Pancreas (tissue), 10 donors: ENCODE measurements around the gene ACSS1. TPM values are rescaled to one million over a fixed set of nuclear protein-coding genes. Genes with fewer than 3 reads are reported as not detected.

Source experiments
- ATAC-seq, 4 donors: fragments of 200-7000 bp; cut with Tn5 transposase; one replicate each; pipeline versions ENCODE4 v1.8.0 to v1.9.1; 2020; ENCODE audit warnings: mild to moderate bottlenecking in 4 of 4, moderate library complexity in 4 of 4
- DNase-seq, 6 donors: peaks; one replicate each; pipeline ENCODE4 v3.0.0-alpha.2; 2020
- FAIRE-seq: peaks from 2 replicates; lab custom pipeline; 2012; peaks lifted over from hg19 to GRCh38; lab: Jason Lieb, UNC
- H3K27ac ChIP-seq, 4 donors: fragments of 200-600 bp; sonication (generic); 1 replicate in 3 of 4; 2 replicates in 1 of 4; pipeline versions ENCODE4 v1.5.0 to v1.8.0; 2020
- H3K27me3 ChIP-seq, 4 donors: fragments of 200-600 bp; one replicate each; pipeline ENCODE4 v1.8.0; 2021
- H3K36me3 ChIP-seq, 3 donors: fragments of 200-600 bp; sonication (generic) in 1 of 3; one replicate each; pipeline versions ENCODE4 v1.5.0 to v1.8.0; 2020 to 2021
- H3K4me1 ChIP-seq, 3 donors: fragments of 200-600 bp; one replicate each; pipeline ENCODE4 v1.8.0; 2021
- H3K4me3 ChIP-seq, 4 donors: fragments of 200-600 bp; sonication (generic) in 2 of 4; one replicate each; pipeline versions ENCODE4 v1.5.0 to v1.8.0; 2020 to 2021
- H3K9me3 ChIP-seq, 4 donors: fragments of 200-600 bp; one replicate each; pipeline ENCODE4 v1.8.0; 2021
- CTCF ChIP-seq, 4 donors: fragments of 200-600 bp; sonication (generic) in 3 of 4; IDR thresholded peaks; one replicate each; pipeline versions ENCODE4 v1.5.0 to v1.8.0; 2021; ENCODE audit warnings: antibody characterized with exemption in 4 of 4
- WGBS, 2 donors: extraction: QIAGEN DNeasy Blood & Tissue Kit; methylation state at CpG; one replicate each; pipeline ENCODE4 v1.1.7; 2013; 5-methylcytosine and 5-hydroxymethylcytosine counted together
- intact Hi-C, 3 donors: fragments of 100-400 bp; cut with DNase I; formaldehyde crosslinking; loops; one replicate each; pipeline versions ENCODE4 v1.11.1 to v1.14.2; 2022
- polyA plus RNA-seq, 2 donors: library from polyadenylated mRNA; stranded (reverse); fragments of 200-250 nt; gene quantifications; one replicate each; pipeline ENCODE4 v1.2.3, GENCODE V29; 2013
- total RNA-seq, 6 donors: library from RNA; stranded (reverse); fragmentation: NEBNext Ultra II Directional in 4 of 6; extraction: Animal tissue kit (Norgen Biotek cat#: 25700) in 4 of 6; gene quantifications; one replicate each; pipeline versions ENCODE4 v1.2.1 to v1.2.4, GENCODE V29; 2021 to 2023
- donor health status: healthy with polysubstance abuse.
- donor health status: DM: no; HTN: no; CAD: no; lungs with moderate emphysema.
- donor health status: DM: no; HTN: no; CAD: no.
- donor health status: control.
- donor health status: control.
- donor health status: Bipolar disorder and iron deficiency.
- donor health status: DM: yes; HTN: yes; CAD: no.
- donor health status: DM: no; HTN: no; CAD: no.
- donor health status: DM: no; HTN: no; CAD: no.
- donor health status: DM: yes; HTN: yes; CAD: no.

Gene ACSS1
- total and polyA plus RNA-seq, 8 donors: 30.4 to 47.2 (median 36.0) TPM

- intact Hi-C loops: no loop called here
Measured at GRCh38 chr20:25054096-25054820, 3.7 kb downstream of the ACSS1 start.

GRCh38 chr20:25053255-25054031, 4.5 kb downstream of the ACSS1 start:
- 23 to 28% methylated on average over 11 of the region's 11 CpGs for WGBS, 2 donors
- Histone ChIP-seq H3K27me3 (no peaks in the 10 kb centered on the region), H3K4me1 (peaks cover 30 to 65% (median 39%) of the 10 kb centered on the region in 3 donors), H3K27ac (peak overlapping the region in 2 of 4 donors; percentile 66 to 73), H3K9me3 (no peaks in the 10 kb centered on the region), H3K4me3 (no peak overlapping the region), H3K36me3 (no peaks in the 10 kb centered on the region)
- peak in 3 of 6 donors; percentile 11 to 44 (median 26) for DNase-seq
- ATAC-seq: no peak
- no peak for FAIRE-seq
- intact Hi-C loops: no loop called here
- no peak for TF ChIP-seq CTCF (IDR thresholded peaks at IDR 0.05)

More at GRCh38 chr20:25054096-25054820, 3.7 kb downstream of the ACSS1 start:
- 14% methylated on average over 3 of the region's 3 CpGs for WGBS, 2 donors
- TF ChIP-seq CTCF (IDR thresholded peaks at IDR 0.05): no peak
- Histone ChIP-seq H3K4me1 (peaks cover 38 to 68% (median 39%) of the 10 kb centered on the region in 3 donors), H3K4me3 (no peak overlapping the region), H3K27me3 (no peaks in the 10 kb centered on the region), H3K27ac (peak overlapping the region in 2 of 4 donors; percentile 66 to 73), H3K9me3 (no peaks in the 10 kb centered on the region), H3K36me3 (no peaks in the 10 kb centered on the region)
- DNase-seq: peak in 2 of 6 donors; percentile 10 to 54
- peak in 1 of 4 donors; percentile 4 for ATAC-seq
- no peak for FAIRE-seq

- no peaks in the 10 kb centered on the region for H3K9me3 ChIP-seq
- H3K36me3 ChIP-seq: peaks cover 0 to 6% (median 0%) of the 10 kb centered on the region in 3 donors
- peaks cover 30 to 68% (median 44%) of the 10 kb centered on the region in 3 donors for H3K4me1 ChIP-seq
- FAIRE-seq: no peak
- intact Hi-C loops: no loop called here
- ATAC-seq: no peak
- no peaks in the 10 kb centered on the region for H3K27me3 ChIP-seq
- H3K4me3 ChIP-seq: no peak overlapping the region
- 76 to 81% methylated on average over 16 of the region's 16 CpGs for WGBS, 2 donors
- H3K27ac ChIP-seq: peak overlapping the region in 2 of 4 donors; percentile 66 to 73
- DNase-seq: peak in 3 of 6 donors; percentile 18 to 46 (median 19)
- no peak for TF ChIP-seq CTCF (IDR thresholded peaks at IDR 0.05)
Measured at GRCh38 chr20:25052255-25053194, 5.4 kb downstream of the ACSS1 start.

GRCh38 chr20:25051386-25052155, 6.4 kb downstream of the ACSS1 start:
- 90 to 92% methylated on average over 7 of the region's 7 CpGs for WGBS, 2 donors
- peak in 2 of 6 donors; percentile 8 to 35 for DNase-seq
- ATAC-seq: no peak
- Histone ChIP-seq H3K4me1 (peaks cover 31 to 71% (median 45%) of the 10 kb centered on the region in 3 donors), H3K27me3 (no peaks in the 10 kb centered on the region), H3K36me3 (peaks cover 0 to 16% (median 0%) of the 10 kb centered on the region in 3 donors), H3K27ac (peak overlapping the region in 2 of 4 donors; percentile 66 to 73), H3K9me3 (no peaks in the 10 kb centered on the region), H3K4me3 (no peak overlapping the region)
- no peak for TF ChIP-seq CTCF (IDR thresholded peaks at IDR 0.05)
- no peak for FAIRE-seq
- intact Hi-C loops: no loop called here
